ENCODE data around the gene HOXD10. TPM values are rescaled to one million over a fixed set of nuclear protein-coding genes. Genes with fewer than 3 reads are reported as not detected.

HOXD10 gene
- total RNA-seq, 1 donor from 2014 or later: not detected

GRCh38 chr2:176122683-176123410 lies 6.3 kb downstream of the HOXD10 start, which contains the start of gene HOXD9:
Gene HOXD9, plus strand, starts transcription at chr2:176122719. Its CDS starts 50 bp downstream, at chr2:176122769.
- peaks cover 7% of the 10 kb centered on the region for H3K4me1 Mint-ChIP-seq (ENCODE audit: low read depth)
- peaks cover 5% of the 10 kb centered on the region for H3K9me3 Mint-ChIP-seq (ENCODE audit: low read depth)
- peaks cover 77% of the 10 kb centered on the region for H3K27me3 Mint-ChIP-seq (ENCODE audit: low read depth)
- H3K27ac Mint-ChIP-seq (ENCODE audit: unreplicated experiment): no peak within 1 kb of the TSS
- H3K36me3 Mint-ChIP-seq (ENCODE audit: low read depth): peaks cover 7% of the 10 kb centered on the region
- H3K4me3 Mint-ChIP-seq (ENCODE audit: unreplicated experiment): peak within 1 kb of the TSS; percentile 44
- DNase-seq (ENCODE audit: low spot score): no peak
- TF ChIP-seq, protein P1, sequence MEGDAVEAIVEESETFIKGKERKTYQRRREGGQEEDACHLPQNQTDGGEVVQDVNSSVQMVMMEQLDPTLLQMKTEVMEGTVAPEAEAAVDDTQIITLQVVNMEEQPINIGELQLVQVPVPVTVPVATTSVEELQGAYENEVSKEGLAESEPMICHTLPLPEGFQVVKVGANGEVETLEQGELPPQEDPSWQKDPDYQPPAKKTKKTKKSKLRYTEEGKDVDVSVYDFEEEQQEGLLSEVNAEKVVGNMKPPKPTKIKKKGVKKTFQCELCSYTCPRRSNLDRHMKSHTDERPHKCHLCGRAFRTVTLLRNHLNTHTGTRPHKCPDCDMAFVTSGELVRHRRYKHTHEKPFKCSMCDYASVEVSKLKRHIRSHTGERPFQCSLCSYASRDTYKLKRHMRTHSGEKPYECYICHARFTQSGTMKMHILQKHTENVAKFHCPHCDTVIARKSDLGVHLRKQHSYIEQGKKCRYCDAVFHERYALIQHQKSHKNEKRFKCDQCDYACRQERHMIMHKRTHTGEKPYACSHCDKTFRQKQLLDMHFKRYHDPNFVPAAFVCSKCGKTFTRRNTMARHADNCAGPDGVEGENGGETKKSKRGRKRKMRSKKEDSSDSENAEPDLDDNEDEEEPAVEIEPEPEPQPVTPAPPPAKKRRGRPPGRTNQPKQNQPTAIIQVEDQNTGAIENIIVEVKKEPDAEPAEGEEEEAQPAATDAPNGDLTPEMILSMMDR (IDR thresholded peaks at IDR 0.05): no peak

DNA sequence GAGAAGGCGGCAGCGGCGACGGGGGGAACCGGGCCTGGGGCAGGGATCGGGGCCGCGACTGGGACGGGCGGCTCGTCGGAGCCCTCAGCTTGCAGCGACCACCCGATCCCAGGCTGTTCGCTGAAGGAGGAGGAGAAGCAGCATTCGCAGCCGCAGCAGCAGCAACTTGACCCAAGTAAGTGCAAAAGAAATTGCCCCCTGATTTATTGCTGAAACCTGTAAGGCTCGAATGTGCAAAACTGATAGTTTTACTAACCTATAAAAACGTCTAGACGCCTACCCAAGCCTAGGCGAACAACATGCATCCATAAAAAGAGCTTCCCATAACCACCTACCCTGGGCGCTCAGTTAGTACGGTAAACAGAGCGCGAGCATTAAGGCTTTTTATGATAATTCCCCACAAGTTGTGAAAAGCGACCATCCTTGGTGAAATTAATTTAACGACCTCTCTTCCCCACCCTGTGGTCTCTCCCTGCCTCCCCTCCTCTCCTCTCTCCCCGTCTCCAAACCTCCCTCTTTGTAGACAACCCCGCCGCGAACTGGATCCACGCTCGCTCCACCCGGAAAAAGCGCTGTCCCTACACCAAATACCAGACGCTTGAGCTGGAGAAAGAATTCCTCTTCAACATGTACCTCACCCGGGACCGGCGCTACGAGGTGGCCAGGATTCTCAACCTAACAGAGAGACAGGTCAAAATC lies 7.0 kb downstream of the HOXD10 start:
- TF ChIP-seq, protein P1 (IDR thresholded peaks at IDR 0.05): no peak
- Mint-ChIP-seq H3K36me3 (ENCODE audit: low read depth) (peaks cover 7% of the 10 kb centered on the region), H3K4me1 (ENCODE audit: low read depth) (peaks cover 15% of the 10 kb centered on the region), H3K27me3 (ENCODE audit: low read depth) (peaks cover 77% of the 10 kb centered on the region), H3K27ac (ENCODE audit: unreplicated experiment) (no peak overlapping the region), H3K9me3 (ENCODE audit: low read depth) (peaks cover 3% of the 10 kb centered on the region), H3K4me3 (ENCODE audit: unreplicated experiment) (peak overlapping the region; percentile 16)
- DNase-seq (ENCODE audit: low spot score): no peak

DNA sequence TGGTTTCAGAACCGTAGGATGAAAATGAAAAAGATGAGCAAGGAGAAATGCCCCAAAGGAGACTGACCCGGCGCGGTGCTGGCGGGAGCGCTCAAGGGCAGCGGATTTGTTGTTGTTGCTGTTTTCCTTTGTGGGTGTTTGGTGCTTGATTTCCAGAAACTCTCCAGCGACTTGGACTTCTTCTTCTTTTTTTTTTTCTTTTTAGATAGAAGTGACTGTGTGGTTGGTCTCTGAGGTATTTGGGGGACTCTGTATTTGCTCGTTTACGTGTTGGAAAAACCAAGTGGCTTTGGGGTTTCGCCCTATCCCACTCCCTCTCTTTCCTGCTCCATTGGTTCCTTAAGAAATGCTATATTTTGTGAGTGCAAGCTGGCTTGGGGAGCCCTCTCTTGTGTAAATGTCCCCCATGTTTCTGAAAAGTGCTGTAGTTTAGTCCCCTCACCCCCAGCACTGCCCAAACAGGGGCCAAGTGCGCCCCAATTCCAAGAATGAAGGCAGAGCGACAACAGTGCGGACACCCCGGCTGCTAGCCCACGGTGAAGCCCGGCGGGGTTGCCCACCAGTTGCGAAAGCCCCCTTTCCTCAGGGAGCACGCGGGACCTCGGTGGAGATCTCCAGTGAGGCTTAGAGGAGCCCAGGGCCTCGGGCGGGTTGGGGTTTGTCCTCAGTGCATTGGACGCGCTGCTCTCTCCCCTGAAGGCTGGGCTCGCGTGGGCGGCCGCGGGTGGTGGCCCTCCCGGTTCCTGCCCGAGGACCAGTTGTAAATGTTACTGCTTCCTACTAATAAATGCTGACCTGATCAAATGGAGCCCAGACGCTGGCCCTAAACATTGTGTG lies 7.8 kb downstream of the HOXD10 start:
- H3K9me3 Mint-ChIP-seq (ENCODE audit: low read depth): no peaks in the 10 kb centered on the region
- TF ChIP-seq, protein P1 (IDR thresholded peaks at IDR 0.05): no peak
- H3K4me3 Mint-ChIP-seq (ENCODE audit: unreplicated experiment): peak overlapping the region; percentile 16
- H3K4me1 Mint-ChIP-seq (ENCODE audit: low read depth): peaks cover 21% of the 10 kb centered on the region
- DNase-seq (ENCODE audit: low spot score): no peak
- H3K27me3 Mint-ChIP-seq (ENCODE audit: low read depth): peaks cover 76% of the 10 kb centered on the region
- H3K27ac Mint-ChIP-seq (ENCODE audit: unreplicated experiment): no peak overlapping the region
- peaks cover 5% of the 10 kb centered on the region for H3K36me3 Mint-ChIP-seq (ENCODE audit: low read depth)

- H3K4me1 Mint-ChIP-seq (ENCODE audit: low read depth): peaks cover 21% of the 10 kb centered on the region
- H3K4me3 Mint-ChIP-seq (ENCODE audit: unreplicated experiment): no peak overlapping the region
- DNase-seq (ENCODE audit: low spot score): no peak
- peaks cover 69% of the 10 kb centered on the region for H3K27me3 Mint-ChIP-seq (ENCODE audit: low read depth)
- peaks cover 3% of the 10 kb centered on the region for H3K36me3 Mint-ChIP-seq (ENCODE audit: low read depth)
- no peak overlapping the region for H3K27ac Mint-ChIP-seq (ENCODE audit: unreplicated experiment)
- no peaks in the 10 kb centered on the region for H3K9me3 Mint-ChIP-seq (ENCODE audit: low read depth)
- TF ChIP-seq, protein P1 (IDR thresholded peaks at IDR 0.05): no peak
Measured at GRCh38 chr2:176124947-176125771, 8.6 kb downstream of the HOXD10 start.

Data from chondrocyte (in vitro differentiated cells).